Measurements from ENCODE around the gene SAMD8. TPM values are rescaled to one million over a fixed set of nuclear protein-coding genes. Genes with fewer than 3 reads are reported as not detected.

Gene SAMD8
- total RNA-seq, 1 donor from 2014 or later: 35.4 TPM

DNA sequence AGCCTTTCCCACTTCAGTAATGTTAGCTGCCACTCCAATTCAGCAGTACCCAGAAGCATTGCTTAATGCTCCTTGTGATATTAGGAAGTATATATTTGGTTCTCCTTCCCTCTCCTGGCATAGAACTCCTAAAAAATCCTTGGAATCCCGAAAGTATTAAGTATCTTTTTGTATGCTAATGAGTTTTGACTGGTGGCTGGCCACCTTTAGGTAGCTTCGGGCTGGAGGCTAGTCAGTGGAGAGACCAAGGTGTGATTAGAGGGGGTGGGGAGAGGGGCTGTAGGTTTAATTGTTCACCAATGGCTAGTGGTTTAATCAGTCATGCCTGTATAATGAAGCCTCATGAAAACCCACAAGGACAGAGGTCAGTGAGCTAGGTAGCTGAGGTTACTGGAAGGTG lies 112.1 kb downstream of the SAMD8 start:
- peak overlapping the region; percentile 69 for H3K27ac Mint-ChIP-seq (ENCODE audit: unreplicated experiment)
- no peak overlapping the region for H3K4me3 ChIP-seq (ENCODE audit: insufficient read depth, low read depth, low read length)
- H3K9me3 ChIP-seq (ENCODE audit: insufficient read depth, low read depth, low read length): no peaks in the 10 kb centered on the region
- H3K4me2 ChIP-seq (ENCODE audit: low read length): no peak overlapping the region
- H3K27me3 Mint-ChIP-seq (ENCODE audit: low read depth, unreplicated experiment): no peaks in the 10 kb centered on the region
- peak overlapping the region; percentile 2 for H3K9ac ChIP-seq (ENCODE audit: low read length)
- no peak overlapping the region for H3K27ac ChIP-seq (ENCODE audit: low read depth, low read length)
- DNase-seq (ENCODE audit: low read depth) (no peak), FAIRE-seq (no peak)
- no peaks in the 10 kb centered on the region for H3K27me3 ChIP-seq (ENCODE audit: insufficient read depth, low read length)
- H3K4me1 Mint-ChIP-seq (ENCODE audit: low read depth, unreplicated experiment): peaks cover 60% of the 10 kb centered on the region
- peaks cover 88% of the 10 kb centered on the region for H4K20me1 ChIP-seq (ENCODE audit: insufficient read depth, low read length)
- H3K4me3 Mint-ChIP-seq (ENCODE audit: unreplicated experiment): peak overlapping the region; percentile 68
- H2AFZ ChIP-seq (ENCODE audit: low read depth, low read length): no peak overlapping the region
- H3K36me3 Mint-ChIP-seq (ENCODE audit: low read depth, unreplicated experiment): peaks cover 22% of the 10 kb centered on the region
- H3K36me3 ChIP-seq (ENCODE audit: insufficient read depth, low read length): peaks cover 62% of the 10 kb centered on the region
- peaks cover 86% of the 10 kb centered on the region for H3K79me2 ChIP-seq (ENCODE audit: insufficient read depth, low read length)
- no peaks in the 10 kb centered on the region for H3K9me3 Mint-ChIP-seq (ENCODE audit: unreplicated experiment)
- TF ChIP-seq CTCF (IDR thresholded peaks at IDR 0.05; ENCODE audit: insufficient read depth, low read depth, low read length): no peak
- no peak for TF ChIP-seq EZH2 (IDR thresholded peaks at IDR 0.05; ENCODE audit: insufficient read depth, low read length)
- H3K4me1 ChIP-seq (ENCODE audit: insufficient read depth, low read length): peaks cover 37% of the 10 kb centered on the region

GRCh38 chr10:75226095-75226494 lies 114.6 kb downstream of the SAMD8 start:
- Mint-ChIP-seq H3K27ac (ENCODE audit: unreplicated experiment) (peak overlapping the region; percentile 89), H3K9me3 (ENCODE audit: unreplicated experiment) (no peaks in the 10 kb centered on the region), H3K4me1 (ENCODE audit: low read depth, unreplicated experiment) (peaks cover 74% of the 10 kb centered on the region), H3K4me3 (ENCODE audit: unreplicated experiment) (peak overlapping the region; percentile 62), H3K27me3 (ENCODE audit: low read depth, unreplicated experiment) (no peaks in the 10 kb centered on the region), H3K36me3 (ENCODE audit: low read depth, unreplicated experiment) (peaks cover 17% of the 10 kb centered on the region)
- Histone ChIP-seq H3K36me3 (ENCODE audit: insufficient read depth, low read length) (peaks cover 54% of the 10 kb centered on the region), H3K27ac (ENCODE audit: low read depth, low read length) (peak overlapping the region; percentile 77), H3K4me1 (ENCODE audit: insufficient read depth, low read length) (peaks cover 44% of the 10 kb centered on the region), H3K9ac (ENCODE audit: low read length) (peak overlapping the region; percentile 68), H3K79me2 (ENCODE audit: insufficient read depth, low read length) (peaks cover 81% of the 10 kb centered on the region), H4K20me1 (ENCODE audit: insufficient read depth, low read length) (peaks cover 98% of the 10 kb centered on the region), H3K4me3 (ENCODE audit: insufficient read depth, low read depth, low read length) (no peak overlapping the region), H3K27me3 (ENCODE audit: insufficient read depth, low read length) (no peaks in the 10 kb centered on the region), H3K4me2 (ENCODE audit: low read length) (peak overlapping the region; percentile 78), H2AFZ (ENCODE audit: low read depth, low read length) (no peak overlapping the region), H3K9me3 (ENCODE audit: insufficient read depth, low read depth, low read length) (no peaks in the 10 kb centered on the region)
- no peak for DNase-seq (ENCODE audit: low read depth)
- no peak for FAIRE-seq
- TF ChIP-seq CTCF (IDR thresholded peaks at IDR 0.05; ENCODE audit: insufficient read depth, low read depth, low read length): no peak
- TF ChIP-seq EZH2 (IDR thresholded peaks at IDR 0.05; ENCODE audit: insufficient read depth, low read length): no peak

DNA sequence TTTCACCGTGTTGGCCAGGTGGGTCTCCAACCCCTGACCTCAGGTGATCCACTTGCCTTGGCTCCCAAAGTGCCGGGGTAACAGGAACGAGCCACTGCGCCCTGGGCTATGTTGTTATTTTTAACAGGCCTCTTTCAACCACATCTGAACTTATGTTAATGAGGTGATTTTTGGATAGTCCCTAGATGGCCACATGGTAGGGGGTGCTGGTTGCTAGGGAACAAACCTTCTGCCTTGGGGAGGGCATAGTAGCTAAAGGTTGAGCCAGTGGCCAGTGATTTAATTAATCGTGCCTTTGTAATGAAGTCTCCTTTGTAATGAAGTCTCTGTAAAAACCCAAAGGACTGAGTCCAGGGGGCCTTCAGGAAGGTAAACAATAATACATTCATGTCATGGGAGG lies 115.2 kb downstream of the SAMD8 start:
- Histone ChIP-seq H3K4me2 (ENCODE audit: low read length) (peak overlapping the region; percentile 78), H3K4me3 (ENCODE audit: insufficient read depth, low read depth, low read length) (no peak overlapping the region), H3K36me3 (ENCODE audit: insufficient read depth, low read length) (peaks cover 56% of the 10 kb centered on the region), H2AFZ (ENCODE audit: low read depth, low read length) (no peak overlapping the region), H3K9ac (ENCODE audit: low read length) (no peak overlapping the region), H3K9me3 (ENCODE audit: insufficient read depth, low read depth, low read length) (no peaks in the 10 kb centered on the region), H3K4me1 (ENCODE audit: insufficient read depth, low read length) (peaks cover 44% of the 10 kb centered on the region), H4K20me1 (ENCODE audit: insufficient read depth, low read length) (peaks cover 98% of the 10 kb centered on the region), H3K27ac (ENCODE audit: low read depth, low read length) (peak overlapping the region; percentile 77), H3K27me3 (ENCODE audit: insufficient read depth, low read length) (no peaks in the 10 kb centered on the region), H3K79me2 (ENCODE audit: insufficient read depth, low read length) (peaks cover 81% of the 10 kb centered on the region)
- FAIRE-seq (no peak), DNase-seq (ENCODE audit: low read depth) (no peak)
- Mint-ChIP-seq H3K4me1 (ENCODE audit: low read depth, unreplicated experiment) (peaks cover 75% of the 10 kb centered on the region), H3K36me3 (ENCODE audit: low read depth, unreplicated experiment) (peaks cover 21% of the 10 kb centered on the region), H3K4me3 (ENCODE audit: unreplicated experiment) (no peak overlapping the region), H3K9me3 (ENCODE audit: unreplicated experiment) (no peaks in the 10 kb centered on the region), H3K27ac (ENCODE audit: unreplicated experiment) (peak overlapping the region; percentile 48), H3K27me3 (ENCODE audit: low read depth, unreplicated experiment) (no peaks in the 10 kb centered on the region)
- no peak for TF ChIP-seq CTCF (IDR thresholded peaks at IDR 0.05; ENCODE audit: insufficient read depth, low read depth, low read length)
- TF ChIP-seq EZH2 (IDR thresholded peaks at IDR 0.05; ENCODE audit: insufficient read depth, low read length): no peak

Measured in astrocyte (in vitro differentiated cells and primary cell).